ENCODE results near the gene DUSP11. TPM values are rescaled to one million over a fixed set of nuclear protein-coding genes. Genes with fewer than 3 reads are reported as not detected.
A peak's percentile ranks its signal among the peaks of the same experiment; 100 is the strongest.

Gene DUSP11
- total RNA-seq = 10 to 100 TPM; 13.6 to 15.8 (median 14.7) TPM

DNA sequence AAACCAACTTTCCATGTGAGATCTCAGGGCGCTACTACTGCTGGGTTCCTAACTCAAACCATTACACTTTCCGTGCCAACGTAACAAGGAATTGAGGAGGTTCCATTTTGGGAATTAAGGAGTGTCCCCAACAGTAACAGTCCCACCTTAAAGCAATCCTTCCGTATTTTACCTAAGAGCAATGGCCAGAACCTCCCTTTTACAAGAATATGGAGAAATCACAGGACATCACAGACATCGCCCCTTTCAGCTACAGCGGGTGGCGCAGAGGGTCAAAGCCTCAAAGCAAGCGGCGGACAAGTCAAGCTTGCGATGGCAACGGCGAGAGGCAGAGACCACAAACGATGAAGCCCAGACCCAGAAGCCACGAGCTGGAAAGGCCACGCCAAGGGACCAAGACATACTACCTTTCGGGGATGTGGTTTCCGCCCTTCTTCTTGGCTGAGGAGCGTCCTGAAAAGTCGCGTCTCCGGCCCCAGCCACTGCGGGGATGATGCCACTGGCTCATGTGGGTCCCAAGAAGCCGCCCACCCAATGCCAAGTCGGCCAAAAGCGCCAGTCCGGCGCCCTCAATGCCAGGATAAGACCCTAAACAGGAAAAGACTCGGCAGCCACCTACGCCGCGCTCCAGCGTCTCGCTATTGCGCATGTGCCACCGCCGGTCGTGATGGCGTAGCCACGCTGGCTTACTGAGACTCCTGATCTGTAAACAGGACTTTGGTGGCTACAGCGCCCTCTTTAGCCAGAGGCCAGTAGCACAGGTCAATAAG, at the start of gene DUSP11:
Gene DUSP11, minus strand, starts transcription at position 637 of the 770 bp plus-strand sequence. Its CDS starts 129 bp downstream, at position 508.
- H3K4me3 ChIP-seq = peak within 1 kb of the TSS; percentile 83 to 99 (median 98)
- H3K4me1 ChIP-seq = peaks cover 13 to 15% of the 10 kb centered on the region in 2 donors
- TF ChIP-seq CTCF (IDR thresholded peaks at IDR 0.05 in 4 of 5, conservative IDR thresholded peaks at IDR 0.05 in 1 of 5) (peak; percentile 86 to 93 (median 89)), POLR2A (IDR thresholded peaks at IDR 0.05) (peak; percentile 78 to 80)
- no peaks in the 10 kb centered on the region for H3K9me3 ChIP-seq
- peak; percentile 87 to 95 for DNase-seq
- intact Hi-C loops (cut with DNase I; ENCODE audit: low total_unique reads) = loop anchor here (10.0 kb wide), 3 partner anchors 45 to 145 kb away; partner anchors contain the start of gene TPRKB
- peaks cover 0 to 24% of the 10 kb centered on the region in 2 donors for H3K36me3 ChIP-seq
- H3K27me3 ChIP-seq = no peaks in the 10 kb centered on the region
- in situ Hi-C loops (cut with MboI; ENCODE audit: low sequenced_read_pairs in 4 of 4) = loop anchor here in 2 of 4 donors (25.0 kb wide), 1 partner anchor 92 kb away; no protein-coding TSS in a partner anchor
- peak; percentile 99 for ATAC-seq
- H3K27ac ChIP-seq = peak within 1 kb of the TSS; percentile 90 to 98 (median 96)

- Histone ChIP-seq H3K4me1 (peaks cover 47 to 51% of the 10 kb centered on the region in 2 donors), H3K36me3 (peaks cover 0 to 15% of the 10 kb centered on the region in 2 donors), H3K9me3 (no peaks in the 10 kb centered on the region), H3K27ac (peak within 1 kb of the TSS; percentile 92 to 97 (median 96)), H3K27me3 (no peaks in the 10 kb centered on the region), H3K4me3 (peak within 1 kb of the TSS; percentile 79 to 94 (median 86))
- DNase-seq (peak; percentile 96), ATAC-seq (peak; percentile 91 to 96)
- intact Hi-C loops (cut with DNase I; ENCODE audit: low total_unique reads) = loop anchor here (1.0 to 10.0 kb wide), 7 partner anchors 97 to 566 kb away; partner anchors contain the start of genes BOLA3, DGUOK, MOB1A and TET3
- TF ChIP-seq CTCF (IDR thresholded peaks at IDR 0.05 in 4 of 5, conservative IDR thresholded peaks at IDR 0.05 in 1 of 5) = no peak
- TF ChIP-seq POLR2A (IDR thresholded peaks at IDR 0.05) = peak; percentile 78 to 85
- in situ Hi-C loops (cut with MboI; ENCODE audit: low sequenced_read_pairs in 4 of 4) = loop anchor here in 2 of 4 donors (10.0 to 25.0 kb wide), 3 partner anchors 96 to 506 kb away; partner anchors contain the start of gene DGUOK (in 1 of the 2)
These were observed 49.1 kb upstream of the DUSP11 start, which contains the start of gene STAMBP for GRCh38 chr2:73828818-73829570. STAMBP (plus strand) TSS chr2:73828961; CDS start chr2:73830857, 1,896 bp downstream.

DNA sequence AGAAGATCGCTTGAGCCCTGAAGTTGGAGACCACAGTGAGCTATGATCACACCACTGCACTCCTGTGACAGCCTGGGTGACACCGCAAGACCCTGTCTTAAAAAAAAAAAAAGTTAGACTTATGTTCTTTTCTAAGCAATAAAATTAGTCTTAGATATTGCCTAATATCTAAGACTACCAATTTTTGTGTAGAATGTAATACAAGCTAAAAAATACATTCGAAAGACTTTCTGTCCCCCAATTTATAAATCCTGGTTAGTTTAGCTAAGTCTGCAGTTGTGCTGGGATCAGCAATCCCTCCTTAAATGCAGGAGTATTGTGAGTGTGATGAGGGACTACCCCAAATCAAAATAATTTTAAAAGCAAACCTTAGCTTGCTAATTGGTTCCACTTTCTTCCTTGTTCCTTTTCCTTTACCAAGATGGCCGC, 48.5 kb upstream of the DUSP11 start:
- Histone ChIP-seq H3K27ac (peak overlapping the region; percentile 92 to 97 (median 96)), H3K4me3 (peak overlapping the region; percentile 52 to 94 (median 86)), H3K9me3 (no peaks in the 10 kb centered on the region), H3K36me3 (peaks cover 0 to 15% of the 10 kb centered on the region in 2 donors), H3K4me1 (peaks cover 42 to 46% of the 10 kb centered on the region in 2 donors), H3K27me3 (no peaks in the 10 kb centered on the region)
- intact Hi-C loops (cut with DNase I; ENCODE audit: low total_unique reads) = loop anchor here (10.0 kb wide), 6 partner anchors 156 to 566 kb away; partner anchors contain the start of genes BOLA3, MOB1A and TET3
- TF ChIP-seq POLR2A (IDR thresholded peaks at IDR 0.05) (no peak), CTCF (IDR thresholded peaks at IDR 0.05 in 4 of 5, conservative IDR thresholded peaks at IDR 0.05 in 1 of 5) (no peak)
- DNase-seq (no peak), ATAC-seq (no peak)
- in situ Hi-C loops (cut with MboI; ENCODE audit: low sequenced_read_pairs in 4 of 4) = loop anchor here in 2 of 4 donors (10.0 to 25.0 kb wide), 3 partner anchors 96 to 506 kb away; partner anchors contain the start of gene DGUOK (in 1 of the 2)

All from gastrocnemius medialis (tissue), 4 donors.